Sigmoid colon (tissue), 4 donors: ENCODE results near the gene TP73.

Source experiments
- CTCF ChIP-seq, 4 experiments: fragments of 450-650 bp in 3 of 4; fragments of 200-600 bp in 1 of 4; IDR thresholded peaks; one replicate each; pipeline ENCODE4 v1.5.1; 2016 to 2019; ENCODE audit warnings: antibody characterized with exemption in 4 of 4, mild to moderate bottlenecking in 3 of 4, moderate library complexity in 2 of 4
- POLR2AphosphoS5 ChIP-seq, 4 donors: sonication (generic); formaldehyde crosslinking; IDR thresholded peaks; one replicate each; pipeline ENCODE4 v1.6.1; 2017; ENCODE audit warnings: antibody characterized with exemption in 4 of 4

DNA sequence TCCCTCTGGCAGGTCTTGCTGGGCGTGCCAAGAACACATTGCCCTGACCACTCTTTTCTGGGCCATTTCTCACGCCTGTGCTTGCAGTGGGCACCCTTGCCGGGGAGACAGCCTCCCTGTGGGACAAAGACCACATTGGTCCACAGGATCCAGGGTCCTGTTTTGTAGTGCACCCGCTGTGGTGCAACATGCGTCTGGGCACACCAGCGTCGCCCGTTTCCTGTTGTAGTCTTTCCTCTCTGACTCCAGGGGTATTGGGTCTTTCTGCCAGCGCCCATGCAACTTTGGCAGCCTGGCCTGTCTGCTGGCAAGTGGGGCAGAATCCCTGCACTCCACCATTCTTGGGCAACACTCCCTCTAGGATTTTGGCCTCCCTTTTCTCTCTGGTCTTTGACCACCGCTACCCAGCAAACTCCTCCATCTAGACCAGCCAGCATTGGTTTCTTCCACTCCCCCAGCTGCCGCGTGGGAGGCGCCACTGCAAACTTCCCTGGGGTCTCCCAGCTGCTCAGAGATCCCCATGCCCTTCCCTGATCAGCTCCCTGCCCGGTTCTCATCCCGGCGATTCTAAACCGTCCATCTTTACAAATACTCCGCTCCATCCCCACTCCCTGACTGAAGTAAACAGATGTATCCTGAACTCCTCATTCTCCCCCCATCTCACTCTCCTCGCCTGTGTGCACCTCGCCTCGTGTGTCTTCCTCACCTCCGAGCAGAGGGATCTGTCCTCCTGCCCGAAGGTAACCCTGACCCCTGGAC is 28.7 kb upstream of the TP73 start:
- TF ChIP-seq POLR2AphosphoS5 (IDR thresholded peaks at IDR 0.05) (no peak), CTCF (IDR thresholded peaks at IDR 0.05) (no peak)
